ENCODE results near the gene NDUFA3. TPM values are rescaled to one million over a fixed set of nuclear protein-coding genes. Genes with fewer than 3 reads are reported as not detected.
A peak's percentile ranks its signal among the peaks of the same experiment; 100 is the strongest.

The NDUFA3 gene
- polyA plus RNA-seq, 3 donors = 46.4 to 396 (median 333) TPM

DNA sequence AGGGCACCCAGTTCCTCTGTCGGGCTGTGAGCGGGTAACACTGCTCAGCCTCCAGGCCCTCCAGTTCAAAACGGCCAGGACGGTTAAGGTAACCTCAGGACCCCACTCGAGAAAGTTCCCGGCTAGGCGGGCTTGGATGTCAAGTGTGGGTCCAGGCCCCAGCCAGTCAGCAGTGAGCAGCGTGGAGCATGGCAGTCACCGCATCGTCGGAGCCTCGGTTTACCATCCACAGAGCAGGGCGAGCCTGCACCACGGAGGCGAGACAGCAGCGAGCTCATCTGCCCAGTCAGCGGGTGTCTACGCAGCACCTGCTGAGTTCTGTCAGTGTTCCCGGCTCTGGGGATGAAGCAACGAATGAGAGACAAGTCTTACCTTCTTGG lies 27.0 kb downstream of the NDUFA3 start:
- TF ChIP-seq, protein P1, sequence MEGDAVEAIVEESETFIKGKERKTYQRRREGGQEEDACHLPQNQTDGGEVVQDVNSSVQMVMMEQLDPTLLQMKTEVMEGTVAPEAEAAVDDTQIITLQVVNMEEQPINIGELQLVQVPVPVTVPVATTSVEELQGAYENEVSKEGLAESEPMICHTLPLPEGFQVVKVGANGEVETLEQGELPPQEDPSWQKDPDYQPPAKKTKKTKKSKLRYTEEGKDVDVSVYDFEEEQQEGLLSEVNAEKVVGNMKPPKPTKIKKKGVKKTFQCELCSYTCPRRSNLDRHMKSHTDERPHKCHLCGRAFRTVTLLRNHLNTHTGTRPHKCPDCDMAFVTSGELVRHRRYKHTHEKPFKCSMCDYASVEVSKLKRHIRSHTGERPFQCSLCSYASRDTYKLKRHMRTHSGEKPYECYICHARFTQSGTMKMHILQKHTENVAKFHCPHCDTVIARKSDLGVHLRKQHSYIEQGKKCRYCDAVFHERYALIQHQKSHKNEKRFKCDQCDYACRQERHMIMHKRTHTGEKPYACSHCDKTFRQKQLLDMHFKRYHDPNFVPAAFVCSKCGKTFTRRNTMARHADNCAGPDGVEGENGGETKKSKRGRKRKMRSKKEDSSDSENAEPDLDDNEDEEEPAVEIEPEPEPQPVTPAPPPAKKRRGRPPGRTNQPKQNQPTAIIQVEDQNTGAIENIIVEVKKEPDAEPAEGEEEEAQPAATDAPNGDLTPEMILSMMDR (IDR thresholded peaks at IDR 0.05) = no peak
- H3K36me3 Mint-ChIP-seq = peaks cover 50 to 80% of the 10 kb centered on the region in 2 donors
- peaks cover 61 to 69% of the 10 kb centered on the region in 2 donors for H3K36me3 ChIP-seq (replicated peaks in 1 of 2; ENCODE audit: control insufficient read depth in 1 of 2, insufficient read depth in 2 of 2, low read length in 2 of 2)
- no peak overlapping the region for H3K4me3 Mint-ChIP-seq
- peaks cover 0 to 2% (median 0%) of the 10 kb centered on the region in 7 donors for H3K9me3 Mint-ChIP-seq
- peaks cover 0 to 2% of the 10 kb centered on the region in 2 donors for H3K9me3 ChIP-seq (replicated peaks in 1 of 2; ENCODE audit: control insufficient read depth in 1 of 2, insufficient read depth in 1 of 2, low read length in 2 of 2)
- H3K9ac ChIP-seq (ENCODE audit: insufficient read depth, low read length, poor library complexity, severe bottlenecking) = no peak overlapping the region
- no peak for DNase-seq
- no peaks in the 10 kb centered on the region for H3K4me1 ChIP-seq (ENCODE audit: control insufficient read depth in 1 of 2, insufficient read depth in 2 of 2, low read length in 2 of 2)
- no peak overlapping the region for H2AFZ ChIP-seq (ENCODE audit: insufficient read depth, low read depth, low read length, poor library complexity, severe bottlenecking)
- H4K20me1 ChIP-seq (ENCODE audit: insufficient read depth, low read length) = no peaks in the 10 kb centered on the region
- H3K4me2 ChIP-seq (replicated peaks; ENCODE audit: extremely low read depth, low read length, poor library complexity, severe bottlenecking) = no peak overlapping the region
- no peak overlapping the region for H3K4me3 ChIP-seq (replicated peaks in 1 of 3; ENCODE audit: low read depth in 2 of 3, low read length in 3 of 3)
- intact Hi-C loops (cut with micrococcal nuclease) = no loop called here
- H3K27me3 ChIP-seq (ENCODE audit: control insufficient read depth in 2 of 2, insufficient read depth in 2 of 2, low read length in 2 of 2) = peaks cover 0 to 3% of the 10 kb centered on the region in 2 donors
- H3K4me1 Mint-ChIP-seq = no peaks in the 10 kb centered on the region
- no peak overlapping the region for H3K27ac Mint-ChIP-seq
- no peaks in the 10 kb centered on the region for H3K79me2 ChIP-seq (ENCODE audit: insufficient read depth, low read length)
- H3K27ac ChIP-seq (ENCODE audit: low read depth in 1 of 2, low read length in 2 of 2) = no peak overlapping the region
- WGBS (ENCODE audit: insufficient coverage) = 100% methylated on average over 19 of the region's 20 CpGs
- peaks cover 2% of the 10 kb centered on the region in 3 donors for H3K27me3 Mint-ChIP-seq (ENCODE audit: low read depth in 3 of 3)

DNA sequence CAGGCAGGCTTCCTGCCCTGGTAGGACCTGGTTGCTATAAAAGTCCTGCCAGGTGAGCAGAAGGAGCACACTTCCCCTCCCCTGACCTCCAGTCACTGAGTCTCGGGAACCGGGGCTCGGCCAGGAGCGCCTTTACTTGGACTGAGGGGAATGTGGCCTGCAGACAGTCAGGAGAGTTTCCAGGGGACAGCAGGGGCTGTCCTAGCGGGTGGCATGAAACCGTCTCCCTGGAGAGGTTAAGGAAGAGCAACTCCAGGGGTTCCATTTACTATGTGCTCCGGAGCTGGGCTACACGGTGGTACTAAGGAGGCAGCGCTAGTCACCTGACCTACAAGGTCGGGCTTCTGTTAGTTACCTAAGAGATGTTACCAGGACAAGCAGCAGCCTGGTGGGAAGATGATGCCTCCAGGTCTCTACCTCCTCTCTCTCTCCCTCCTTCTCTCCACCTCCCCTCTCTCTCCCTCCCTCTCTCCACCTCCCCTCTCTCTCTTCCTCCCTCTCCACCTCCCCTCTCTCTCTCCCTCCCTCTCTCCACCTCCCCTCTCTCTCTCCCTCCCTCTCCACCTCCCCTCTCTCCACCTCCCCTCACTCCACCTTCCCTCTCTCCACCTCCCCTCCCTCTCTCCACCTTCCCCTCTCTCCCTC lies 30.8 kb downstream of the NDUFA3 start:
- H3K36me3 ChIP-seq (replicated peaks in 1 of 2; ENCODE audit: control insufficient read depth in 1 of 2, insufficient read depth in 2 of 2, low read length in 2 of 2) = peaks cover 29 to 33% of the 10 kb centered on the region in 2 donors
- no peak overlapping the region for H3K27ac Mint-ChIP-seq
- intact Hi-C loops (cut with micrococcal nuclease) = no loop called here

More for the DNA sequence above, 30.8 kb downstream of the NDUFA3 start:
- H4K20me1 ChIP-seq (ENCODE audit: insufficient read depth, low read length) = peaks cover 4% of the 10 kb centered on the region
- Mint-ChIP-seq H3K27me3 (ENCODE audit: low read depth in 3 of 3) (peaks cover 2 to 12% (median 2%) of the 10 kb centered on the region in 3 donors), H3K9me3 (peaks cover 0 to 2% (median 0%) of the 10 kb centered on the region in 7 donors), H3K4me1 (peaks cover 12% of the 10 kb centered on the region), H3K36me3 (peaks cover 20 to 43% of the 10 kb centered on the region in 2 donors), H3K4me3 (no peak overlapping the region)
- WGBS (ENCODE audit: insufficient coverage) = 88% methylated on average over 10 of the region's 10 CpGs
- TF ChIP-seq, protein P1 (IDR thresholded peaks at IDR 0.05) = no peak
- H3K4me2 ChIP-seq (replicated peaks; ENCODE audit: extremely low read depth, low read length, poor library complexity, severe bottlenecking) = no peak overlapping the region
- H3K27me3 ChIP-seq (ENCODE audit: control insufficient read depth in 2 of 2, insufficient read depth in 2 of 2, low read length in 2 of 2) = peaks cover 0 to 3% of the 10 kb centered on the region in 2 donors
- H3K4me3 ChIP-seq (replicated peaks in 1 of 3; ENCODE audit: low read depth in 2 of 3, low read length in 3 of 3) = no peak overlapping the region
- H3K27ac ChIP-seq (ENCODE audit: low read depth in 1 of 2, low read length in 2 of 2) = no peak overlapping the region
- H2AFZ ChIP-seq (ENCODE audit: insufficient read depth, low read depth, low read length, poor library complexity, severe bottlenecking) = no peak overlapping the region
- H3K9ac ChIP-seq (ENCODE audit: insufficient read depth, low read length, poor library complexity, severe bottlenecking) = no peak overlapping the region
- H3K4me1 ChIP-seq (ENCODE audit: control insufficient read depth in 1 of 2, insufficient read depth in 2 of 2, low read length in 2 of 2) = peaks cover 15 to 19% of the 10 kb centered on the region in 2 donors
- H3K9me3 ChIP-seq (replicated peaks in 1 of 2; ENCODE audit: control insufficient read depth in 1 of 2, insufficient read depth in 1 of 2, low read length in 2 of 2) = peaks cover 0 to 2% of the 10 kb centered on the region in 2 donors
- peaks cover 9% of the 10 kb centered on the region for H3K79me2 ChIP-seq (ENCODE audit: insufficient read depth, low read length)
- DNase-seq = peak in 1 of 3 donors; percentile 63
